LNCAP (cell line): ENCODE data around the gene GRM7.

Source experiments
- CTCF ChIP-seq: fragments of 450-650 bp; IDR thresholded peaks from 2 replicates; pipeline ENCODE4 v1.5.1; 2017; ENCODE audit warnings: mild to moderate bottlenecking

Gene GRM7

GRCh38 chr3:7381741-7382140 is 520.8 kb downstream of the GRM7 start:
- no peak for TF ChIP-seq CTCF

- no peak for TF ChIP-seq CTCF
These were observed 521.5 kb downstream of the GRM7 start for GRCh38 chr3:7382293-7383010.

- TF ChIP-seq CTCF, result no peak
These were observed 524.7 kb downstream of the GRM7 start for GRCh38 chr3:7385635-7386034.

GRCh38 chr3:7388026-7388425 is 527.1 kb downstream of the GRM7 start:
- no peak for TF ChIP-seq CTCF

- no peak for TF ChIP-seq CTCF
These were observed 531.3 kb downstream of the GRM7 start for GRCh38 chr3:7392206-7392605.

- no peak for TF ChIP-seq CTCF
These were observed 533.2 kb downstream of the GRM7 start for GRCh38 chr3:7393944-7394605.

GRCh38 chr3:7396534-7396933 is 535.6 kb downstream of the GRM7 start:
- no peak for TF ChIP-seq CTCF
